Chondrocyte (in vitro differentiated cells): ENCODE measurements around the gene FAM13A. TPM values are rescaled to one million over a fixed set of nuclear protein-coding genes. Genes with fewer than 3 reads are reported as not detected.

Source experiments
- DNase-seq: peaks from one replicate; pipeline ENCODE4 v3.0.0; 2021; ENCODE audit warnings: mixed read lengths, low spot score
- H3K27ac Mint-ChIP-seq: one replicate; pipeline ENCODE4 v1.8.0; 2021; ENCODE audit warnings: mild to moderate bottlenecking, moderate library complexity, mixed read lengths; ENCODE audit not compliant: unreplicated experiment
- H3K27me3 Mint-ChIP-seq: 2 replicates; pipeline ENCODE4 v1.8.0; 2021; ENCODE audit warnings: low read depth, mixed read lengths
- H3K36me3 Mint-ChIP-seq: 2 replicates; pipeline ENCODE4 v1.8.0; 2021; ENCODE audit warnings: low read depth, mixed read lengths
- H3K4me1 Mint-ChIP-seq: 2 replicates; pipeline ENCODE4 v1.8.0; 2021; ENCODE audit warnings: low read depth, mild to moderate bottlenecking, mixed read lengths
- H3K4me3 Mint-ChIP-seq: one replicate; pipeline ENCODE4 v1.8.0; 2021; ENCODE audit warnings: mild to moderate bottlenecking, moderate library complexity, mixed read lengths; ENCODE audit not compliant: unreplicated experiment
- H3K9me3 Mint-ChIP-seq: 2 replicates; pipeline ENCODE4 v1.8.0; 2021; ENCODE audit warnings: low read depth, mixed read lengths
- CTCF ChIP-seq: fragments of 200-600 bp; sonication (generic); IDR thresholded peaks from 2 replicates; pipeline ENCODE4 v1.5.0; 2021; ENCODE audit warnings: antibody characterized with exemption, mild to moderate bottlenecking, moderate library complexity
- total RNA-seq: library from RNA; stranded (reverse); gene quantifications from 3 replicates; pipeline ENCODE4 v1.2.1, GENCODE V29; 2021

The FAM13A gene
- total RNA-seq, 1 donor from 2014 or later, result 10.5 TPM

DNA sequence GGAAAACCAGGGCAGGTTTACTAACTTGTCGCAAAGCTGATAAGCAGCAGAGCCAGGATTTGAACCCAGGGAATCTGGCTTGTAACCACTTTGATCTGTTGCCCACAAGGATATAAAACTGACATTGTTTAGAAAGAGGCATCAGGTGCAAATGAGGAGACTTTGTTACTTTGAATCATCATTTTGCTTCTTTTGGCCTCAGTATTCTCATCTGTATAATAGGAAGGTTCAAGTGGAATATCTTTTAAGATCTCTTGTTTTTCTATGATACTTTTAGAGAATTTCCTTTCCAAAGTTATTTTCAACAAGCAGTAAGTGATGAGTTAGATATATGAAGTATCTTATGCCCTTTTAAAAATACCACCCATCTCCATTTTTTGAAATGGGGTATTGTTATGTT, 301.5 kb downstream of the FAM13A start:
- H3K27me3 Mint-ChIP-seq, result no peaks in the 10 kb centered on the region
- H3K4me3 Mint-ChIP-seq, result no peak overlapping the region
- TF ChIP-seq CTCF, result no peak
- H3K36me3 Mint-ChIP-seq, result peaks cover 1% of the 10 kb centered on the region
- H3K9me3 Mint-ChIP-seq, result no peaks in the 10 kb centered on the region
- no peak overlapping the region for H3K27ac Mint-ChIP-seq
- no peak for DNase-seq
- H3K4me1 Mint-ChIP-seq, result peaks cover 70% of the 10 kb centered on the region

DNA sequence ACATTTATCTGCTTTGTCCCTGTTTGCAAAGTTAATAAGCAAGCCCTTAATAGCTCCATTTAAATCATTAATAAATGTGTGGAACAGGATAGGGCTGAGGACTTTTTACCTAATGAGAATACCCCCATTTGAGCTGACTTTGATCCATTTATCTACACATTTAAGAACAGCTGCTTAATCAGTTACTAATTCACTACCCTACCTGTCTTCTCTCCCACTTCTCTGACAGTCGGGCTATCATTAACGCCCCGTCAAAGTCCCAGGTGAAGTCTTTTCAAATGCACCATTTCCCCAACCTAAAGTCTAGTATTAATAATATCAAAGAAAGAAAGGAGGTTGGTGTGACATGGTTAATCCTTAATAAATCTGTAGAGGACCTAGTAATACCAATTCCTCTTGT, 302.2 kb downstream of the FAM13A start:
- no peak for TF ChIP-seq CTCF
- no peaks in the 10 kb centered on the region for H3K27me3 Mint-ChIP-seq
- H3K27ac Mint-ChIP-seq, result no peak overlapping the region
- H3K4me3 Mint-ChIP-seq, result no peak overlapping the region
- H3K4me1 Mint-ChIP-seq, result peaks cover 69% of the 10 kb centered on the region
- H3K9me3 Mint-ChIP-seq, result no peaks in the 10 kb centered on the region
- DNase-seq, result no peak
- H3K36me3 Mint-ChIP-seq, result peaks cover 5% of the 10 kb centered on the region

- DNase-seq, result no peak
- Mint-ChIP-seq H3K27ac (peak overlapping the region; percentile 37), H3K9me3 (no peaks in the 10 kb centered on the region), H3K36me3 (peaks cover 11% of the 10 kb centered on the region), H3K27me3 (no peaks in the 10 kb centered on the region), H3K4me1 (peaks cover 60% of the 10 kb centered on the region), H3K4me3 (no peak overlapping the region)
- TF ChIP-seq CTCF, result no peak
Measured at GRCh38 chr4:88753658-88754571, 303.1 kb downstream of the FAM13A start.

DNA sequence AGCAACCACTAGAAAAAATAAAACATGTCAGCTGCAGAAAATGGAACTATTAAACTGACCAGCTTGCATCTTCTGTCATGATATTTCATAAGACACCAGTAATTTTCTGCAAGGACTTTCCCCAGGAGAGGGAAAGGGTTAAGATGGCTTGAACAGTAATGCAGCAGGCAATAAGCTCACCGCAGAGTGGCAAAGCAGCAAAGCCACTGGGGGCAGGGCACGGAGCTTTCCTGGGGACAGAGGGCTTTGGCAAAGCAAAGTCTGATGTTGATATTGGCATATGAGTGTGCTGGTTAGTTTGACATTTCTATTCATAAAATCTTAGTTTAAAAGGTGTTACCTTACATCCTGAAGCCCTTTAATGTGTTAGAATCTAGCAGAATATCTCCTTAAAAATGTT, 304.2 kb downstream of the FAM13A start:
- TF ChIP-seq CTCF, result no peak
- no peak for DNase-seq
- H3K36me3 Mint-ChIP-seq, result peaks cover 18% of the 10 kb centered on the region
- H3K9me3 Mint-ChIP-seq, result no peaks in the 10 kb centered on the region
- no peak overlapping the region for H3K4me3 Mint-ChIP-seq
- H3K27ac Mint-ChIP-seq, result peak overlapping the region; percentile 78
- peaks cover 50% of the 10 kb centered on the region for H3K4me1 Mint-ChIP-seq
- H3K27me3 Mint-ChIP-seq, result no peaks in the 10 kb centered on the region

DNA sequence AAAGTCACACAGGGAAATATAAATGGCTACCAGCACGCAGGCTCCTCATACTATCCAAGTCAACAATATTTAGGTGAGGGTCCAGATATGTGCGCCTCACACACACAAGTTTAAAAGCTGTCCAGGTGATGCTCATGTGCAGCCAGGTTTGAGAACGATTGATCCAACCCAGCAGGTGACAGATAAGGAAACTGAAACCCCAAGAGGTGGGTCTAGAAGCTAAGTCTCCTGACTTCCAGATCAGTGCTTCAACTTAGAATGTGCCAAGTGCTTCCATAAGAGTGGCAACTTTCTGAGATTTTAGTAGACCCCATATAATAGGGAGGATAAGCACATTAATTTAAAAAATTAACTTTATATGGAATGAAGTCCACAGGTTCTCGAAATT, 304.9 kb downstream of the FAM13A start:
- TF ChIP-seq CTCF, result no peak
- no peaks in the 10 kb centered on the region for H3K9me3 Mint-ChIP-seq
- H3K27me3 Mint-ChIP-seq, result no peaks in the 10 kb centered on the region
- H3K4me1 Mint-ChIP-seq, result peaks cover 44% of the 10 kb centered on the region
- no peak for DNase-seq
- peak overlapping the region; percentile 78 for H3K27ac Mint-ChIP-seq
- H3K36me3 Mint-ChIP-seq, result peaks cover 20% of the 10 kb centered on the region
- no peak overlapping the region for H3K4me3 Mint-ChIP-seq
